B cell (primary cell): ENCODE data around the gene LCN9. TPM values are rescaled to one million over a fixed set of nuclear protein-coding genes. Genes with fewer than 3 reads are reported as not detected.

Source experiments
- ATAC-seq: fragments of 200-7000 bp; cut with Tn5 transposase; one replicate; pipeline ENCODE4 v1.10.0; 2021; ENCODE audit warnings: low read depth, mild to moderate bottlenecking, moderate number of reproducible peaks, moderate library complexity
- CTCF ChIA-PET: fragments of 350-600 bp; sonication (Branson Sonifier 250); formaldehyde crosslinking; loops from one replicate; lab custom pipeline; 2021; ENCODE audit warnings: antibody characterized with exemption, inconsistent platforms; lab: Charles Lee
- POLR2A ChIA-PET: fragments of 350-600 bp; sonication (Branson Sonifier 250); formaldehyde crosslinking; loops from one replicate; lab custom pipeline; 2021; ENCODE audit warnings: antibody characterized with exemption; lab: Charles Lee
- DNase-seq: peaks from one replicate; pipeline ENCODE4 v3.0.0; 2013
- H2AFZ ChIP-seq: 2 replicates; pipeline ENCODE4 v1.6.1; 2012; ENCODE audit warnings: mild to moderate bottlenecking, low read depth, low read length; ENCODE audit not compliant: insufficient read depth, poor library complexity, severe bottlenecking
- H3K27ac ChIP-seq, 2 donors: 1 replicate in 1 of 2; 2 replicates in 1 of 2; pipeline ENCODE4 v1.5.1; 2012 to 2013; ENCODE audit warnings: low read length in 2 of 2, mild to moderate bottlenecking in 2 of 2, moderate library complexity in 1 of 2
- H3K27me3 ChIP-seq, 4 experiments: fragments of 200-600 bp in 1 of 4; sonication (generic) in 1 of 4; replicated peaks in 1 of 4; 1 replicate in 2 of 4; 2 replicates in 2 of 4; pipeline versions ENCODE4 v1.6.1 to v1.7.0; 2013 to 2016; ENCODE audit warnings: low read length in 3 of 4, mild to moderate bottlenecking in 2 of 4, mixed read lengths in 1 of 4, moderate library complexity in 1 of 4; ENCODE audit not compliant: insufficient read depth in 4 of 4, control insufficient read depth in 3 of 4; ENCODE audit errors: control extremely low read depth in 1 of 4
- H3K36me3 ChIP-seq, 2 experiments: replicated peaks in 1 of 2; 1 replicate in 1 of 2; 2 replicates in 1 of 2; pipeline versions ENCODE4 v1.6.1 to v1.7.1; 2013; ENCODE audit warnings: low read length in 1 of 2; ENCODE audit not compliant: insufficient read depth in 2 of 2, control insufficient read depth in 1 of 2; ENCODE audit errors: control extremely low read depth in 1 of 2, extremely low read depth in 1 of 2
- H3K4me1 ChIP-seq, 2 donors: fragments of 200-600 bp in 1 of 2; sonication (generic) in 1 of 2; 1 replicate in 1 of 2; 2 replicates in 1 of 2; pipeline versions ENCODE4 v1.5.1 to v1.6.1; 2013 to 2017; ENCODE audit warnings: low read length in 2 of 2; ENCODE audit not compliant: control insufficient read depth in 2 of 2, insufficient read depth in 2 of 2
- H3K4me2 ChIP-seq: replicated peaks from 2 replicates; pipeline ENCODE3; 2012; ENCODE audit warnings: mild to moderate bottlenecking, low read depth, low read length; ENCODE audit not compliant: poor library complexity, severe bottlenecking
- H3K4me3 ChIP-seq, 5 experiments: fragments of 200-600 bp in 1 of 5; sonication (generic) in 1 of 5; 1 replicate in 3 of 5; 2 replicates in 2 of 5; pipeline versions ENCODE4 v1.5.1 to v1.7.0; 2011 to 2016; ENCODE audit warnings: low read length in 4 of 5, mild to moderate bottlenecking in 4 of 5, low read depth in 2 of 5, control low read depth in 1 of 5, moderate library complexity in 1 of 5; ENCODE audit not compliant: insufficient read depth in 1 of 5; ENCODE audit errors: control extremely low read depth in 1 of 5, extremely low read depth in 1 of 5
- H3K79me2 ChIP-seq: fragments of 200-600 bp; sonication (generic); one replicate; pipeline ENCODE4 v1.6.0; 2016; ENCODE audit warnings: low read length; ENCODE audit not compliant: control insufficient read depth, insufficient read depth
- H3K9ac ChIP-seq: fragments of 200-600 bp; sonication (generic); 2 replicates; pipeline ENCODE4 v1.6.1; 2017; ENCODE audit warnings: mild to moderate bottlenecking, low read length, moderate library complexity
- H3K9me3 ChIP-seq, 3 donors: one replicate each; pipeline versions ENCODE4 v1.6.1 to v1.7.1; 2013; ENCODE audit warnings: low read length in 2 of 3; ENCODE audit not compliant: control insufficient read depth in 2 of 3, insufficient read depth in 1 of 3; ENCODE audit errors: control extremely low read depth in 1 of 3
- H4K20me1 ChIP-seq: 2 replicates; pipeline ENCODE4 v1.6.0; 2012; ENCODE audit warnings: mild to moderate bottlenecking, low read length; ENCODE audit not compliant: insufficient read depth, control insufficient read depth, poor library complexity, severe bottlenecking
- H3K27ac Mint-ChIP-seq: one replicate; pipeline ENCODE4 v1.8.0; 2021; ENCODE audit warnings: mixed read lengths
- H3K27me3 Mint-ChIP-seq: one replicate; pipeline ENCODE4 v1.8.0; 2021; ENCODE audit warnings: mixed read lengths
- H3K4me1 Mint-ChIP-seq: one replicate; pipeline ENCODE4 v1.8.0; 2021; ENCODE audit warnings: mixed read lengths
- H3K4me3 Mint-ChIP-seq: one replicate; pipeline ENCODE4 v1.8.0; 2021; ENCODE audit warnings: mixed read lengths
- H3K9me3 Mint-ChIP-seq: one replicate; pipeline ENCODE4 v1.8.0; 2022; ENCODE audit warnings: mixed read lengths; ENCODE audit not compliant: insufficient read depth
- CTCF ChIP-seq: fragments of 200-600 bp; IDR thresholded peaks from one replicate; pipeline ENCODE4 v1.8.0; 2022; ENCODE audit warnings: antibody characterized with exemption, mild to moderate bottlenecking
- EZH2 ChIP-seq: IDR thresholded peaks from 2 replicates; pipeline ENCODE4 v1.6.1; 2012; ENCODE audit warnings: borderline replicate concordance, low read depth, mild to moderate bottlenecking, moderate library complexity, low read length; ENCODE audit not compliant: insufficient read depth, poor library complexity, severe bottlenecking
- WGBS: methylation state at CpG from one replicate; pipeline ENCODE4 v1.1.5; 2013; ENCODE audit warnings: missing lambda C conversion rate; ENCODE audit not compliant: insufficient coverage; 5-methylcytosine and 5-hydroxymethylcytosine counted together
- intact Hi-C: fragments of 100-400 bp; cut with micrococcal nuclease; formaldehyde crosslinking; loops from one replicate; pipeline ENCODE4 v1.10.0; 2022
- polyA plus RNA-seq: library from polyadenylated mRNA; depleted of rRNA; stranded (reverse); fragments of >200 nt; gene quantifications from 2 replicates; pipeline ENCODE4 v1.2.3, GENCODE V29; 2012
- total RNA-seq, 2 donors: library from RNA; stranded (reverse); fragments of 120-200 nt in 1 of 2; gene quantifications; 1 replicate in 1 of 2; 2 replicates in 1 of 2; pipeline versions ENCODE4 v1.2.3 to v1.2.4, GENCODE V29; 2013 to 2022

Gene LCN9
- total and polyA plus RNA-seq, 2 donors (not counting 1 experiment from before 2014, with no cell fraction given) = not detected

GRCh38 chr9:135701959-135702721, 39.0 kb downstream of the LCN9 start, which contains the start of gene KCNT1:
Gene KCNT1, plus strand, starts transcription at chr9:135702185. Its CDS starts 74 bp downstream, at chr9:135702259.
- 10% methylated on average over 56 of the region's 66 CpGs for WGBS
- intact Hi-C loops = no loop called here
- H3K9me3 Mint-ChIP-seq = no peaks in the 10 kb centered on the region
- no peaks in the 10 kb centered on the region for H3K9me3 ChIP-seq
- no peak within 1 kb of the TSS for H3K27ac ChIP-seq
- H3K4me1 Mint-ChIP-seq = no peaks in the 10 kb centered on the region
- peak within 1 kb of the TSS; percentile 57 for H3K4me2 ChIP-seq
- H3K27me3 ChIP-seq = peaks cover 0 to 11% (median 0%) of the 10 kb centered on the region in 4 experiments
- H3K4me3 ChIP-seq = no peak within 1 kb of the TSS
- TF ChIP-seq EZH2 (no peak), CTCF (peak; percentile 78)
- no peaks in the 10 kb centered on the region for H3K79me2 ChIP-seq
- peaks cover 6 to 7% of the 10 kb centered on the region in 2 donors for H3K4me1 ChIP-seq
- no peak within 1 kb of the TSS for H3K27ac Mint-ChIP-seq
- ChIA-PET CTCF (no interaction called here), POLR2A (no interaction called here)
- peak; percentile 52 for DNase-seq
- no peak for ATAC-seq
- H3K36me3 ChIP-seq = no peaks in the 10 kb centered on the region
- no peak within 1 kb of the TSS for H3K4me3 Mint-ChIP-seq
- H3K27me3 Mint-ChIP-seq = no peaks in the 10 kb centered on the region
- peak within 1 kb of the TSS; percentile 28 for H2AFZ ChIP-seq
- no peak within 1 kb of the TSS for H3K9ac ChIP-seq
- no peaks in the 10 kb centered on the region for H4K20me1 ChIP-seq

GRCh38 chr9:135703726-135704125, 40.6 kb downstream of the LCN9 start:
- no peak for ATAC-seq

More at GRCh38 chr9:135703726-135704125, 40.6 kb downstream of the LCN9 start:
- Histone ChIP-seq H4K20me1 (no peaks in the 10 kb centered on the region), H3K4me3 (no peak overlapping the region), H3K36me3 (no peaks in the 10 kb centered on the region), H3K27me3 (peaks cover 0 to 11% (median 0%) of the 10 kb centered on the region in 4 experiments), H3K9ac (no peak overlapping the region), H2AFZ (no peak overlapping the region), H3K9me3 (no peaks in the 10 kb centered on the region), H3K4me1 (peaks cover 6 to 7% of the 10 kb centered on the region in 2 donors), H3K79me2 (no peaks in the 10 kb centered on the region), H3K27ac (no peak overlapping the region), H3K4me2 (no peak overlapping the region)
- H3K27ac Mint-ChIP-seq = no peak overlapping the region
- H3K4me3 Mint-ChIP-seq = no peak overlapping the region
- no peaks in the 10 kb centered on the region for H3K9me3 Mint-ChIP-seq
- CTCF ChIA-PET = no interaction called here
- no peak for TF ChIP-seq CTCF
- TF ChIP-seq EZH2 = no peak
- intact Hi-C loops = no loop called here
- no peaks in the 10 kb centered on the region for H3K4me1 Mint-ChIP-seq
- no peak for DNase-seq
- POLR2A ChIA-PET = no interaction called here
- no peaks in the 10 kb centered on the region for H3K27me3 Mint-ChIP-seq
- 41% methylated on average over 14 of the region's 14 CpGs for WGBS
